Lower leg skin (tissue), 3 donors: ENCODE measurements around the gene ANKRD34A.

Experiments used
- POLR2A ChIP-seq, 2 donors: fragments of 450-650 bp; IDR thresholded peaks; one replicate each; pipeline ENCODE4 v1.6.1; 2016 to 2017; ENCODE audit warnings: antibody characterized with exemption in 2 of 2, mild to moderate bottlenecking in 1 of 2, moderate library complexity in 1 of 2
- TF ChIP-seq, protein P1 (sequence below), 3 donors: fragments of 450-650 bp; IDR thresholded peaks; one replicate each; pipeline ENCODE4 v1.5.1; 2016; ENCODE audit warnings: antibody characterized with exemption in 3 of 3, mild to moderate bottlenecking in 3 of 3, moderate library complexity in 2 of 3

DNA sequence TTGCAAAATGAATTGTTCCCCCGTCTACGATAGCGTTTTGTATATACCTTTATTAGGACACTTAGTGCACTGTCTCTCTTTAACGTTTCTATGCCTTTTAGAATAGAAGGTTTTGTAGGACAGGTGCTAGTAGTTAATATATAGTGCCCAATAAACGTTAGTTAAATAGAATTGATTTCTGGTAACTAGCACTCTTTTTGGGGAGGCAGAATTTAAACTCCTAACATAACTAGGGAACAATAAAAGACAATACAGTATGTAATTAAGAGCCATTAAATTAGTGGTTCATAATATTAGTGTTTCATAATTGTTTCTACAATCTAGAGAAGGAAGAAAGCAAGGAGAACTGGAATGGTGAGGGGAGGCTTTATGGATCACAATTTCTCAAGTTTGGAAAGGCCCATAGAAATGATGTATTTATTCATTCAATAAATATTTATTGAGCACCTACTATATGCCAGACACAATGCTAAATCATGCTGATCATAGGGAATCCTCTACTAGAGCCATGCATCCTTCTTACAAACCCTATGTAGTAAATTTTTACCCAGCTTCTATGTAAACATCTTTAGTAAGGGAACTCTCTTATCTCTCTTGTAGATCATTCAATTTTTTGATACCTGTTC is 857 bp upstream of the ANKRD34A start:
- TF ChIP-seq, protein P1, sequence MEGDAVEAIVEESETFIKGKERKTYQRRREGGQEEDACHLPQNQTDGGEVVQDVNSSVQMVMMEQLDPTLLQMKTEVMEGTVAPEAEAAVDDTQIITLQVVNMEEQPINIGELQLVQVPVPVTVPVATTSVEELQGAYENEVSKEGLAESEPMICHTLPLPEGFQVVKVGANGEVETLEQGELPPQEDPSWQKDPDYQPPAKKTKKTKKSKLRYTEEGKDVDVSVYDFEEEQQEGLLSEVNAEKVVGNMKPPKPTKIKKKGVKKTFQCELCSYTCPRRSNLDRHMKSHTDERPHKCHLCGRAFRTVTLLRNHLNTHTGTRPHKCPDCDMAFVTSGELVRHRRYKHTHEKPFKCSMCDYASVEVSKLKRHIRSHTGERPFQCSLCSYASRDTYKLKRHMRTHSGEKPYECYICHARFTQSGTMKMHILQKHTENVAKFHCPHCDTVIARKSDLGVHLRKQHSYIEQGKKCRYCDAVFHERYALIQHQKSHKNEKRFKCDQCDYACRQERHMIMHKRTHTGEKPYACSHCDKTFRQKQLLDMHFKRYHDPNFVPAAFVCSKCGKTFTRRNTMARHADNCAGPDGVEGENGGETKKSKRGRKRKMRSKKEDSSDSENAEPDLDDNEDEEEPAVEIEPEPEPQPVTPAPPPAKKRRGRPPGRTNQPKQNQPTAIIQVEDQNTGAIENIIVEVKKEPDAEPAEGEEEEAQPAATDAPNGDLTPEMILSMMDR (IDR thresholded peaks at IDR 0.05), result no peak
- TF ChIP-seq POLR2A (IDR thresholded peaks at IDR 0.05), result no peak
